GM12874 (cell line): Measurements from ENCODE around the gene BCL2L11.
A peak's percentile ranks its signal among the peaks of the same experiment; 100 is the strongest.

Experiments
- TF ChIP-seq, protein P1 (sequence below): IDR thresholded peaks from 2 replicates; pipeline ENCODE4 v1.5.1; 2011; ENCODE audit warnings: low read depth, mild to moderate bottlenecking, control low read depth, low read length, moderate library complexity; ENCODE audit not compliant: insufficient read depth

The BCL2L11 gene

DNA sequence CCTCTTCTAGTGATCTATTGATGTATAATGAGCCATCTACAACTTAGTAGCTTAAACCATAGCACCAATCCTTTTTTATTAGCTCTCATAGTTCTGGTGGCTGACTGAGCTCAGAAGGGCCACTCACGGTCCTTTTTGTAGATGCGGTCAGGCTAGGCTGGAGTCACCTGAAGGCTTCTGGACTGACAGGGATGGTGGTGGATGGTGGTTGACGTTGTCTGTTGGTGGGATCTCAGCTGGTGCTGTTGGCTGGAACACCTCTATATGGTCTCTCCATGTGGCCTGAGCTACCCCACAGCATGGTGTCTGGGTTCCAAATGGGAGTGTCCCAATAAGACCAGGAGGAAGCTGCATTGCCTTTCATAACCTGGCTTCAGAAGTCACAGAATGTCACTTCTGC lies 68.0 kb downstream of the BCL2L11 start:
- TF ChIP-seq, protein P1, sequence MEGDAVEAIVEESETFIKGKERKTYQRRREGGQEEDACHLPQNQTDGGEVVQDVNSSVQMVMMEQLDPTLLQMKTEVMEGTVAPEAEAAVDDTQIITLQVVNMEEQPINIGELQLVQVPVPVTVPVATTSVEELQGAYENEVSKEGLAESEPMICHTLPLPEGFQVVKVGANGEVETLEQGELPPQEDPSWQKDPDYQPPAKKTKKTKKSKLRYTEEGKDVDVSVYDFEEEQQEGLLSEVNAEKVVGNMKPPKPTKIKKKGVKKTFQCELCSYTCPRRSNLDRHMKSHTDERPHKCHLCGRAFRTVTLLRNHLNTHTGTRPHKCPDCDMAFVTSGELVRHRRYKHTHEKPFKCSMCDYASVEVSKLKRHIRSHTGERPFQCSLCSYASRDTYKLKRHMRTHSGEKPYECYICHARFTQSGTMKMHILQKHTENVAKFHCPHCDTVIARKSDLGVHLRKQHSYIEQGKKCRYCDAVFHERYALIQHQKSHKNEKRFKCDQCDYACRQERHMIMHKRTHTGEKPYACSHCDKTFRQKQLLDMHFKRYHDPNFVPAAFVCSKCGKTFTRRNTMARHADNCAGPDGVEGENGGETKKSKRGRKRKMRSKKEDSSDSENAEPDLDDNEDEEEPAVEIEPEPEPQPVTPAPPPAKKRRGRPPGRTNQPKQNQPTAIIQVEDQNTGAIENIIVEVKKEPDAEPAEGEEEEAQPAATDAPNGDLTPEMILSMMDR, result no peak

DNA sequence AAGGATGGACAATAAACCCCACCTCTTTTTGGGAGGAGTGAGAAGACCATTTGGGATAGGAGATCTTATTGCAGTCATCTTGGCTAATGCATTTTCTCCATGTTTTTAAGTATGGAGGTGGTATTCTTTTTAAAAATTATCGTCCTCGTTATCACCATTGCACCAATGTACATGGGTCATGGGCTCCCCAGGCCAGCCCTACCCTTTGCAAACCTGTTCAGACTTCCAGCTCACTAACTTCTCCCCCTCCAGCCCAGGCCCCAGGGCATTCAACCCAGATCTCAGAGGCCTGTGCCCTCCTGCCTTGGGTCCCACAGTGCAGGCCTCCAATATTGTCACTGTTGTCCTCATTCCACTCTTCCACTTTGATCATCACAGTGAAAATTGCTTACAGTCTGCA lies 68.4 kb downstream of the BCL2L11 start:
- TF ChIP-seq, protein P1, result no peak

DNA sequence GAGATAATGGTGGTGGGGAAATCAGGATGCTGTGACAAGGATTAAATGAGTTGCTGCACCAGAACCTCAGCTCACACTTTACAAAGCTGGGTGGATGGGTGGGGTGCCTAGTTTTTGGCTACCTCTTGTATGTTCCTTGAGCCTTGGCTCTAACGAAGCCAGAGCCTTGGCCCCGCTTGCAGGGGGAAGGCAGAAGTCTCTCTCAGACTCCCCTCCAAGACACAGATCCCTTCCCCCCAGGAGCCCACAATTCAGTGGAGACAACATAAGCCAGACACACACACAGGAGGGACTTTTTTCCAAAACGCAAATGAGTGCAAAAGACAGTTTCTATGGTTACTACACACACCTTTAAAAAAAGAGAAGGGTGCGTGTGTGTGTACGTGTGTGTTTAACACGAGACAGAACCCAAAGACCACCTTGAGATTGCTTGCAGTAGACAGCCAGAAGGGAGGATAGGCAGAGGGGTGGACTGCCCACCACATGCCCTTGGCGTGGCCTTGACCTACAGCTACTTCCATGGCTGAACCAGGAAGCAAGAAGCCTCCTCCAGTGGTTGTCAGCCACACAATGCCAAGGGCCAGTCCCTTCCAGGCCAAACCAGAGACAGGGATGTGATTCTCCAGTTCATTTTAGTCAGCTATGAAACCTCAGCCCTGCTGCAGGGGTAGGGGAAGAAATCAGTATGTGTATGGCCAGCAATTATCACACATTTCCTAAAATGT lies 70.3 kb downstream of the BCL2L11 start:
- TF ChIP-seq, protein P1, result no peak

DNA sequence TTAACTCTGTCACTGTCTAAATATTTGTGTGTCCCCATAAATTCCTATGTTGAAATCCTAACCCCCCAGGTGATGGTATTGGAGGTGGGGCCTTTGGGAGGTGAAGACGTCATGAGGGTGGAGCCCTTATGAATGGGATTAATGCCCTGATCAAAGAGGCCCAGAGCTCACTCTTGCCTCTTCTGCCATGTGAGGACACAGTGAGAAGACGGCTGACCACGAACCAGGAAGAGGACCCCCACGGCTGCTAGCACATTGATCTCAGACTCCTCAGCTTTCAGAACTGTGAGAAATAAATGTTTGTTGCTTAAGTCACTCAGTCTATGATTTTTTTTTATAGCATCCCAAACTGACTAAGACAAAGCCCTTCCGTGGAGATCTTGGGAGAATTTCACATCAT lies 71.2 kb downstream of the BCL2L11 start:
- TF ChIP-seq, protein P1, result no peak

DNA sequence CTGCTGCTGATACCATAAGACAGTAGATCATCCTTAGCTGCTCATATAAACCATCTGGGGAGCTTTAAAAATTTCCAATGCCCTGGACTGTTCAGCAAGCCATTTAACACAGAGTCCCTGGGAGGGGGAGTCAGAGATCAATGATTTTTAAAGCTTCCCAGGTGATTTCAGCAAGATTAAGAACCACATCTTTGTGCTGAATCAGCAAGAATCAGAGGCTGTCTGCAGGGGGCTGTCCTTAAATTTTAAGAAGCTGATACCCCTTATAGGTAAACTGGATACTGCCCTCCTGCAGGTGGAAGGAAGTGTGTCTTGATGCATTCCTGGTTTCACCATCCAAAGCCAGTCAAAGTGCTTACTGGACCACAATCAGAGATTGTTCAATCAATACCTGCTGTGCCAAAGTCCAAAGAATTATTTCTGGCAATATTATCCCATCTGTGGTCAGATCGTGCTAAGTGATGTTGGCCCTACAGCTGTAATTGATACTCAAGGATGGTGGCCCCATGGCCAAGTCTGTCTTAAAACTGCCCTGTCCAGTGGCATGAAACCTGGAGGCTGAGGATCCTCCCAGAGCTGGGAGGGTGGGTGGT lies 72.2 kb downstream of the BCL2L11 start:
- TF ChIP-seq, protein P1, result no peak

DNA sequence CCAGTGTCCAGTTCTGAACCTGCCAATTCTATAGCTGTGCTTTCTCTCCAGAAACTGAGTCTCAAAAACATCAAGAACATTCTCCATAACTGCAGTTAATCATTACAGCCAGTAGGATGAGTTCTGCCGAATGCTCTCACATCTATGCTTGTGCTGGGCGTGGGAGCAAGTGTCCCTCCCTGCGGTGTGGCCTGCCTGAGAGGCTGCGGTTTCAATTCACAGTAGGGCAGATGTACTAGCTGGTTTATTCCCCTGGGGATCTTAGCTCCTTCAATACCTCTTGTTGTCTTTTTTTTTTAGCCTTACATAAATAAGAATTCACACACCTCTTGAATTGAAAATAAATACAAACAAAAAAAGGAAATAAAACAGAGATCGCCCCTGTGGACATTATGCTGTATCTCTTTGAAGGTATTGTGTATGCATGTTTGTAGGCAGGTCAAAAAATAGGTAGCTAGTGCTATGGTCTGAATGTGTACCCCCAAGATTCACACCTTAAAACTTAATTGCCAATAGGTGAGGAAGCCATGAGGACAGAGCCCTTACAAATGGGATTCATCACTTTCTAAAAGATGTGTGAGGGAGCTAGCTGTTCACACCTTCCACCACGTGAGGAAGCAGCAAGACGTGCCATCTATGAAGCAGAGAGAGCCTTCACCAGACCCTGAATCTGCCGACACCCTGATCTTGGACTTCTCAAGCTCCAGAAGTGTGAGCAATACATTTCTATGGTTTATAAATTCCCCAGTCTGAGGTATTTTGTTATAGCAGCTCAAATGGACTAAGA lies 74.3 kb downstream of the BCL2L11 start:
- TF ChIP-seq, protein P1, result 0 out of 2 replicates have a peak, but pooled peaks have one; percentile 27

DNA sequence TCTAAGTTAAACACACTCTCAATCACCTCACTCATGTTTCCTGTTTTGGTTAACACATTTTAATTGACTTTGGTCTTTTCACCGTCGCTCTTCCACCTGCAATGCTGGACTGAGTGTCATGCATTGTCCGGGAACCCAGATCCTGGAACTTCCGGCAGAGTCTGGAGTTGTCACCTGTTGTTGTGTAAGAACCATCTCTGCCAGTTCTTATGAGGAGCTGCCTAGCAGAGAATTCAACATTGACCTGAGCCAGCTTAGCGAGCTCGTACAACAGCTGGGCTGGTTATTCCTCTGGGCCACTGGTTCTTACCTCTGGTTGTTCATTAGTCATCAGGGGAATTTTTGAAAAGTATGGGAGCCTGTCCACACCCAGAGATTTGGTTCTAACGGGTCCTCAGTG lies 75.7 kb downstream of the BCL2L11 start:
- TF ChIP-seq, protein P1, result no peak
